Measurements from ENCODE around the gene QPCTL. TPM values are rescaled to one million over a fixed set of nuclear protein-coding genes. Genes with fewer than 3 reads are reported as not detected.

QPCTL gene
- total RNA-seq, 1 experiment from 2014 or later, result 13.7 TPM

DNA sequence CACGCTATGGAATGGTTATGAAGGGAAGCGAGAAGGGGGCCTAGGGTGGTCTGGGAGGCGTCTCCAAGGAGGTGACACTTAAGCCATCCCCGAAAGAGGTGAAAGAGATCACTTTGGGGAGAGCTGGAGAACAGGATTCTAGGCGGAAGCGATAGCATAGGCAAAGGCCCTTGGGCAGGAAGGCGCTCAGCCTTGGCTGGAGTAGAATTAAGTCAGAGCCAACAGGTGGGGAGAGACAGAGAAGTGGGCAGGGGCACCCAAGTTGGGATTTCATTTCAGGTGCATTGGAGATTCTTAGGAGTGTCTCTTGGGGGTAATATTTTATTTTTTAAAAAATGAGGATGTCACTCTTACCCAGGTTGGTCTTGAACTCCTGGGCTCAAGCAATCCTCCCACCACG, 10.3 kb upstream of the QPCTL start:
- DNase-seq, result no peak
- TF ChIP-seq, protein P1, sequence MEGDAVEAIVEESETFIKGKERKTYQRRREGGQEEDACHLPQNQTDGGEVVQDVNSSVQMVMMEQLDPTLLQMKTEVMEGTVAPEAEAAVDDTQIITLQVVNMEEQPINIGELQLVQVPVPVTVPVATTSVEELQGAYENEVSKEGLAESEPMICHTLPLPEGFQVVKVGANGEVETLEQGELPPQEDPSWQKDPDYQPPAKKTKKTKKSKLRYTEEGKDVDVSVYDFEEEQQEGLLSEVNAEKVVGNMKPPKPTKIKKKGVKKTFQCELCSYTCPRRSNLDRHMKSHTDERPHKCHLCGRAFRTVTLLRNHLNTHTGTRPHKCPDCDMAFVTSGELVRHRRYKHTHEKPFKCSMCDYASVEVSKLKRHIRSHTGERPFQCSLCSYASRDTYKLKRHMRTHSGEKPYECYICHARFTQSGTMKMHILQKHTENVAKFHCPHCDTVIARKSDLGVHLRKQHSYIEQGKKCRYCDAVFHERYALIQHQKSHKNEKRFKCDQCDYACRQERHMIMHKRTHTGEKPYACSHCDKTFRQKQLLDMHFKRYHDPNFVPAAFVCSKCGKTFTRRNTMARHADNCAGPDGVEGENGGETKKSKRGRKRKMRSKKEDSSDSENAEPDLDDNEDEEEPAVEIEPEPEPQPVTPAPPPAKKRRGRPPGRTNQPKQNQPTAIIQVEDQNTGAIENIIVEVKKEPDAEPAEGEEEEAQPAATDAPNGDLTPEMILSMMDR (conservative IDR thresholded peaks at IDR 0.05), result no peak
- no peak overlapping the region for H3T11ph ChIP-seq (ENCODE audit: low read length)
- H3K4ac ChIP-seq (ENCODE audit: low read depth, low read length), result no peak overlapping the region
- H2BK120ac ChIP-seq (ENCODE audit: low read depth, low read length, poor library complexity, severe bottlenecking), result no peak overlapping the region
- H3K27me3 Mint-ChIP-seq (ENCODE audit: low read depth), result peaks cover 30% of the 10 kb centered on the region
- H3K4me2 ChIP-seq (ENCODE audit: insufficient read depth, insufficient read length, low read length), result peak overlapping the region; percentile 20
- H3K4me1 ChIP-seq (ENCODE audit: insufficient read depth, low read length), result no peaks in the 10 kb centered on the region
- no peak overlapping the region for H2BK15ac ChIP-seq (ENCODE audit: low read depth, low read length)
- no peak overlapping the region for H4K91ac ChIP-seq (ENCODE audit: insufficient read length, low read depth, low read length)
- H2BK5ac ChIP-seq (ENCODE audit: insufficient read length, low read length), result no peak overlapping the region
- no CpG with 5 or more reads among the region's 8 CpGs for WGBS (ENCODE audit: extremely low coverage, insufficient read length, low lambda C conversion rate)
- H3K4me1 Mint-ChIP-seq, result peaks cover 7 to 17% of the 10 kb centered on the region in 2 experiments
- H3K23ac ChIP-seq (ENCODE audit: insufficient read length, low read depth, low read length), result no peak overlapping the region
- H3K56ac ChIP-seq (ENCODE audit: insufficient read length, low read depth, low read length), result no peak overlapping the region
- H4K20me1 ChIP-seq (ENCODE audit: control insufficient read depth, insufficient read depth, insufficient read length), result no peaks in the 10 kb centered on the region
- no peaks in the 10 kb centered on the region for H3K27me3 ChIP-seq (ENCODE audit: insufficient read depth, low read length)
- H3K36me3 Mint-ChIP-seq (ENCODE audit: insufficient read depth in 1 of 3, low read depth in 3 of 3), result peaks cover 16 to 28% (median 26%) of the 10 kb centered on the region in 3 experiments
- no peak overlapping the region for H2AFZ ChIP-seq (ENCODE audit: low read length)
- no peaks in the 10 kb centered on the region for H3K9me3 Mint-ChIP-seq
- H3K18ac ChIP-seq (ENCODE audit: insufficient read length, low read depth, low read length), result no peak overlapping the region
- no peak overlapping the region for H2BK20ac ChIP-seq (ENCODE audit: low read depth, low read length, poor library complexity, severe bottlenecking)
- H4K5ac ChIP-seq (ENCODE audit: insufficient read length, low read depth, low read length), result no peak overlapping the region
- no peak overlapping the region for H2BK12ac ChIP-seq (ENCODE audit: insufficient read length, low read depth, low read length)
- H3K27ac ChIP-seq (ENCODE audit: insufficient read length, low read depth, low read length), result no peak overlapping the region
- H3K27ac Mint-ChIP-seq, result no peak overlapping the region
- H4K8ac ChIP-seq (replicated peaks; ENCODE audit: insufficient read length, low read depth, low read length), result no peak overlapping the region
- no peaks in the 10 kb centered on the region for H3K79me1 ChIP-seq (ENCODE audit: insufficient read depth, low read depth, low read length, poor library complexity, severe bottlenecking)
- H3K14ac ChIP-seq (ENCODE audit: insufficient read depth, low read length), result no peak overlapping the region
- H3K9me3 ChIP-seq (ENCODE audit: control insufficient read depth, low read depth, low read length), result no peaks in the 10 kb centered on the region
- H2AK5ac ChIP-seq (ENCODE audit: insufficient read length, low read length), result no peak overlapping the region
- H3K9ac ChIP-seq (ENCODE audit: extremely low read depth, insufficient read length, low read length), result no peak overlapping the region
- H3K23me2 ChIP-seq (ENCODE audit: insufficient read length, low read depth, low read length, poor library complexity, severe bottlenecking), result peaks cover 7% of the 10 kb centered on the region
- no peaks in the 10 kb centered on the region for H3K79me2 ChIP-seq (ENCODE audit: insufficient read depth, low read length)
- peak overlapping the region; percentile 53 to 60 for H3K4me3 Mint-ChIP-seq
